Right lobe of liver (tissue), 6 donors: ENCODE results near the gene FILIP1L. TPM values are rescaled to one million over a fixed set of nuclear protein-coding genes. Genes with fewer than 3 reads are reported as not detected.

Experiments used
- ATAC-seq, 4 donors: fragments of 200-7000 bp; cut with Tn5 transposase; one replicate each; pipeline ENCODE4 v1.9.1; 2020; ENCODE audit warnings: mild to moderate bottlenecking in 4 of 4, moderate library complexity in 4 of 4
- DNase-seq, 3 donors: peaks; one replicate each; pipeline ENCODE4 v3.0.0-alpha.2; 2020
- H3K27ac ChIP-seq, 3 donors: fragments of 200-600 bp; one replicate each; pipeline ENCODE4 v1.8.0; 2022
- H3K27me3 ChIP-seq, 2 donors: fragments of 200-600 bp; one replicate each; pipeline ENCODE4 v1.8.0; 2022
- H3K36me3 ChIP-seq, 4 donors: fragments of 200-600 bp; sonication (generic) in 1 of 4; one replicate each; pipeline versions ENCODE4 v1.5.1 to v1.8.0; 2017 to 2022; ENCODE audit warnings: control low read depth in 1 of 4
- H3K4me1 ChIP-seq, 4 donors: fragments of 200-600 bp; sonication (generic) in 1 of 4; one replicate each; pipeline versions ENCODE4 v1.5.1 to v1.8.0; 2017 to 2022; ENCODE audit warnings: control low read depth in 1 of 4
- H3K4me3 ChIP-seq, 3 donors: fragments of 200-600 bp; one replicate each; pipeline ENCODE4 v1.8.0; 2022
- H3K9me3 ChIP-seq, 4 donors: fragments of 200-600 bp; sonication (generic) in 1 of 4; one replicate each; pipeline versions ENCODE4 v1.5.1 to v1.8.0; 2017 to 2022; ENCODE audit warnings: control low read depth in 1 of 4
- CTCF ChIP-seq, 4 donors: fragments of 200-600 bp in 3 of 4; fragments of 450-650 bp in 1 of 4; IDR thresholded peaks; one replicate each; pipeline versions ENCODE4 v1.5.1 to v1.8.0; 2016 to 2022; ENCODE audit warnings: antibody characterized with exemption in 4 of 4, mild to moderate bottlenecking in 2 of 4
- POLR2A ChIP-seq: fragments of 450-650 bp; IDR thresholded peaks from one replicate; pipeline ENCODE4 v1.6.1; 2017; ENCODE audit warnings: antibody characterized with exemption, mild to moderate bottlenecking
- WGBS: methylation state at CpG from one replicate; pipeline ENCODE4 v1.1.6; 2018; ENCODE audit warnings: low coverage, low lambda C conversion rate; ENCODE audit not compliant: insufficient coverage; ENCODE audit errors: missing lambda C conversion rate; 5-methylcytosine and 5-hydroxymethylcytosine counted together
- intact Hi-C, 2 donors: fragments of 100-400 bp; cut with DNase I; formaldehyde crosslinking; loops; one replicate each; pipeline versions ENCODE4 v1.11.2 to v1.14.1; 2022
- total RNA-seq, 6 experiments: library from RNA; depleted of rRNA in 2 of 6; stranded (reverse); fragments of >200 nt in 2 of 6; fragmentation: NEBNext Ultra II Directional in 3 of 6; extraction: Animal tissue kit (Norgen Biotek cat#: 25700) in 3 of 6; gene quantifications; one replicate each; pipeline versions ENCODE4 v1.1.0 to v1.2.4, GENCODE V29; 2016 to 2023
- donor health status: DM: no; HTN: yes; CAD: no.
- donor health status: DM: no; HTN: no; CAD: no.
- donor health status: DM: no; HTN: no; CAD: no.
- donor health status: DM: no; HTN: yes; CAD: no.
- donor health status: DM: no; HTN: yes; CAD: no.

The FILIP1L gene
- total RNA-seq, 6 experiments from 2014 or later: 0.97 to 10.8 (median 3.6) TPM

GRCh38 chr3:99858469-99858868 is 255.8 kb downstream of the FILIP1L start:
- peaks cover 0 to 10% (median 3%) of the 10 kb centered on the region in 4 donors for H3K4me1 ChIP-seq
- no peak for ATAC-seq
- DNase-seq: no peak
- TF ChIP-seq CTCF (IDR thresholded peaks at IDR 0.05) (no peak), POLR2A (no peak)
- no peaks in the 10 kb centered on the region for H3K27me3 ChIP-seq
- WGBS: 94% methylated on average over 2 of the region's 2 CpGs
- intact Hi-C loops: no loop called here
- no peaks in the 10 kb centered on the region for H3K9me3 ChIP-seq
- H3K36me3 ChIP-seq: no peaks in the 10 kb centered on the region
- H3K27ac ChIP-seq: no peak overlapping the region
- H3K4me3 ChIP-seq: no peak overlapping the region

GRCh38 chr3:99857278-99857677 is 257.0 kb downstream of the FILIP1L start:
- DNase-seq (no peak), ATAC-seq (no peak)
- Histone ChIP-seq H3K9me3 (no peaks in the 10 kb centered on the region), H3K4me3 (no peak overlapping the region), H3K4me1 (peaks cover 0 to 10% (median 3%) of the 10 kb centered on the region in 4 donors), H3K36me3 (no peaks in the 10 kb centered on the region), H3K27ac (no peak overlapping the region), H3K27me3 (no peaks in the 10 kb centered on the region)
- intact Hi-C loops: no loop called here
- no peak for TF ChIP-seq CTCF (IDR thresholded peaks at IDR 0.05)
- no peak for TF ChIP-seq POLR2A
- 38% methylated on average over 1 of the region's 1 CpG for WGBS

- H3K9me3 ChIP-seq: no peaks in the 10 kb centered on the region
- H3K4me1 ChIP-seq: peaks cover 0 to 10% (median 3%) of the 10 kb centered on the region in 4 donors
- ATAC-seq (no peak), DNase-seq (no peak)
- H3K36me3 ChIP-seq: no peaks in the 10 kb centered on the region
- 94% methylated on average over 3 of the region's 3 CpGs for WGBS
- no peak overlapping the region for H3K27ac ChIP-seq
- intact Hi-C loops: no loop called here
- H3K4me3 ChIP-seq: no peak overlapping the region
- H3K27me3 ChIP-seq: no peaks in the 10 kb centered on the region
- no peak for TF ChIP-seq POLR2A
Measured at GRCh38 chr3:99856437-99857220, 257.7 kb downstream of the FILIP1L start.

- H3K4me3 ChIP-seq: no peak overlapping the region
- no peak overlapping the region for H3K27ac ChIP-seq
- ATAC-seq: no peak
- 100% methylated on average over 1 of the region's 1 CpG for WGBS
- no peak for DNase-seq
- intact Hi-C loops: no loop called here
- peaks cover 0 to 10% (median 3%) of the 10 kb centered on the region in 4 donors for H3K4me1 ChIP-seq
- H3K36me3 ChIP-seq: no peaks in the 10 kb centered on the region
- H3K9me3 ChIP-seq: no peaks in the 10 kb centered on the region
- H3K27me3 ChIP-seq: no peaks in the 10 kb centered on the region
- no peak for TF ChIP-seq CTCF (IDR thresholded peaks at IDR 0.05)
- no peak for TF ChIP-seq POLR2A
Measured at GRCh38 chr3:99855900-99856299, 258.4 kb downstream of the FILIP1L start.

GRCh38 chr3:99854756-99855298 is 259.5 kb downstream of the FILIP1L start:
- 56% methylated on average over 1 of the region's 1 CpG for WGBS
- no peak for DNase-seq
- no peak overlapping the region for H3K27ac ChIP-seq
- no peaks in the 10 kb centered on the region for H3K36me3 ChIP-seq
- ATAC-seq: peak; percentile 39 to 90 (median 72)
- H3K9me3 ChIP-seq: no peaks in the 10 kb centered on the region
- intact Hi-C loops: no loop called here
- H3K4me3 ChIP-seq: no peak overlapping the region
- TF ChIP-seq POLR2A: no peak
- TF ChIP-seq CTCF (IDR thresholded peaks at IDR 0.05): no peak
- no peaks in the 10 kb centered on the region for H3K27me3 ChIP-seq
- H3K4me1 ChIP-seq: peaks cover 0 to 10% (median 3%) of the 10 kb centered on the region in 4 donors
